CD1c-positive myeloid dendritic cell (primary cell): Measurements from ENCODE around the gene C11orf24.

ENCODE experiments used
- DNase-seq: peaks from one replicate; pipeline ENCODE4 v3.0.0-alpha.2; 2016; ENCODE audit errors: extremely low spot score

Gene C11orf24

GRCh38 chr11:68270196-68271022 is 1.4 kb downstream of the C11orf24 start:
- no peak for DNase-seq

GRCh38 chr11:68269414-68270081 is 2.2 kb downstream of the C11orf24 start:
- peak; percentile 4 for DNase-seq

GRCh38 chr11:68267881-68268240 is 3.9 kb downstream of the C11orf24 start:
- no peak for DNase-seq

GRCh38 chr11:68266936-68267880 is 4.6 kb downstream of the C11orf24 start:
- DNase-seq = peak; percentile 10

GRCh38 chr11:68266121-68266891 is 5.5 kb downstream of the C11orf24 start:
- peak; percentile 44 for DNase-seq

GRCh38 chr11:68264741-68265540 is 6.8 kb downstream of the C11orf24 start:
- DNase-seq = no peak

GRCh38 chr11:68264244-68264643 is 7.5 kb downstream of the C11orf24 start:
- no peak for DNase-seq

GRCh38 chr11:68263444-68264035 is 8.2 kb downstream of the C11orf24 start:
- DNase-seq = no peak

GRCh38 chr11:68262544-68262827 is 9.3 kb downstream of the C11orf24 start:
- DNase-seq = no peak

- DNase-seq = no peak
Measured at GRCh38 chr11:68261749-68262543, 9.8 kb downstream of the C11orf24 start.

GRCh38 chr11:68261006-68261405 is 10.8 kb downstream of the C11orf24 start:
- DNase-seq = no peak

GRCh38 chr11:68260484-68260883 is 11.3 kb downstream of the C11orf24 start:
- DNase-seq = no peak

- DNase-seq = no peak
Measured at GRCh38 chr11:68259122-68259959, 12.4 kb downstream of the C11orf24 start.

- no peak for DNase-seq
Measured at GRCh38 chr11:68258363-68258765, 13.4 kb downstream of the C11orf24 start.

- peak; percentile 93 for DNase-seq
Measured at GRCh38 chr11:68257477-68258362, 14.1 kb downstream of the C11orf24 start.

GRCh38 chr11:68256331-68256741 is 15.4 kb downstream of the C11orf24 start:
- DNase-seq = no peak

GRCh38 chr11:68255526-68255925 is 16.2 kb downstream of the C11orf24 start:
- no peak for DNase-seq

GRCh38 chr11:68254421-68254820 is 17.4 kb downstream of the C11orf24 start:
- no peak for DNase-seq
